OCI-LY7 (cell line): ENCODE measurements around the gene GAREM1. TPM values are rescaled to one million over a fixed set of nuclear protein-coding genes. Genes with fewer than 3 reads are reported as not detected.

Experiments
- BruUV-seq: library from RNA; stranded (reverse); fragments of 400-500 nt; replicated peaks from 2 replicates; lab custom pipeline; 2021; lab: Mats Ljungman, UMichigan
- CTCF ChIA-PET: fragments of 300-600 bp; sonication (Branson Sonifier 250); formaldehyde crosslinking; loops from one replicate; lab custom pipeline; 2022; ENCODE audit warnings: antibody characterized with exemption; ENCODE audit not compliant: unreplicated experiment; lab: Charles Lee
- POLR2A ChIA-PET: fragments of 300-600 bp; sonication (Branson Sonifier 250); formaldehyde crosslinking; loops from one replicate; lab custom pipeline; 2022; ENCODE audit warnings: antibody characterized with exemption; lab: Charles Lee
- DNase-seq: peaks from one replicate; pipeline ENCODE4 v3.0.0-alpha.2; 2015; ENCODE audit warnings: low spot score
- H2AFZ ChIP-seq: fragments of 200-600 bp; sonication (generic), shearing (Covaris generic); 2 replicates; pipeline ENCODE4 v1.6.1; 2014; ENCODE audit warnings: mild to moderate bottlenecking, antibody characterized with exemption, low read length, moderate library complexity
- H3K27ac ChIP-seq: fragments of 200-600 bp; sonication (generic); 2 replicates; pipeline ENCODE4 v1.5.1; 2014; ENCODE audit warnings: mixed run types, low read depth, mild to moderate bottlenecking, moderate library complexity, low read length, inconsistent platforms; ENCODE audit not compliant: poor library complexity, severe bottlenecking
- H3K36me3 ChIP-seq: fragments of 200-600 bp; sonication (generic); 2 replicates; pipeline ENCODE4 v1.6.1; 2014; ENCODE audit warnings: mild to moderate bottlenecking, antibody characterized with exemption, low read length, moderate library complexity, mixed read lengths; ENCODE audit not compliant: insufficient read depth
- H3K4me1 ChIP-seq: fragments of 200-600 bp; sonication (generic); 2 replicates; pipeline ENCODE4 v1.5.1; 2014; ENCODE audit warnings: mild to moderate bottlenecking, low read length; ENCODE audit not compliant: insufficient read depth, poor library complexity, severe bottlenecking
- H3K4me2 ChIP-seq: fragments of 200-600 bp; sonication (generic); 2 replicates; pipeline ENCODE4 v1.6.1; 2014; ENCODE audit warnings: mild to moderate bottlenecking, low read length
- H3K4me3 ChIP-seq: fragments of 200-600 bp; sonication (generic); 2 replicates; pipeline ENCODE4 v1.5.1; 2014; ENCODE audit warnings: mild to moderate bottlenecking, low read depth, low read length; ENCODE audit not compliant: poor library complexity, severe bottlenecking
- H3K79me2 ChIP-seq: fragments of 200-600 bp; sonication (generic); 2 replicates; pipeline ENCODE4 v1.6.1; 2016; ENCODE audit warnings: low read depth, mild to moderate bottlenecking, low read length, moderate library complexity, mixed read lengths; ENCODE audit not compliant: insufficient read depth
- H3K9me2 ChIP-seq: fragments of 200-600 bp; sonication (generic); 2 replicates; pipeline ENCODE4 v1.6.1; 2016; ENCODE audit warnings: mild to moderate bottlenecking, low read length, mixed read lengths; ENCODE audit not compliant: insufficient read depth
- H3K9me3 ChIP-seq: fragments of 200-600 bp; sonication (generic); 2 replicates; pipeline ENCODE4 v1.6.1; 2014; ENCODE audit warnings: mild to moderate bottlenecking, mixed run types, low read length, mixed read lengths
- H4K20me1 ChIP-seq: fragments of 200-600 bp; sonication (generic); 2 replicates; pipeline ENCODE4 v1.6.1; 2014; ENCODE audit warnings: mild to moderate bottlenecking, antibody characterized with exemption, low read length, moderate library complexity, mixed read lengths; ENCODE audit not compliant: insufficient read depth
- EZH2phosphoT487 ChIP-seq: fragments of 200-600 bp; sonication (generic); IDR thresholded peaks from 2 replicates; pipeline ENCODE4 v1.6.1; 2018; ENCODE audit warnings: low read depth, borderline replicate concordance, mild to moderate bottlenecking, mixed run types, antibody characterized with exemption, low read length, moderate library complexity, mixed read lengths
- intact Hi-C: fragments of 100-400 bp; cut with micrococcal nuclease; formaldehyde crosslinking; loops from one replicate; pipeline ENCODE4 v1.10.0; 2022; ENCODE audit not compliant: unreplicated experiment
- total RNA-seq, 2 experiments: library from RNA; depleted of rRNA in 1 of 2; stranded (reverse); fragments of >200 nt in 1 of 2; shearing (Covaris generic) in 1 of 2; gene quantifications; 2 replicates each; pipeline ENCODE4 v1.2.3, GENCODE V29; 2014 to 2022
- TF ChIP-seq, protein P1 (sequence below): fragments of 200-600 bp; sonication (generic); conservative IDR thresholded peaks from 2 replicates; pipeline ENCODE4 v1.5.1; 2014; ENCODE audit warnings: mild to moderate bottlenecking, antibody characterized with exemption, low read length, moderate library complexity, mixed read lengths

The GAREM1 gene
- total RNA-seq, 2 experiments from 2014 or later = 1.0 to 2.7 TPM

DNA sequence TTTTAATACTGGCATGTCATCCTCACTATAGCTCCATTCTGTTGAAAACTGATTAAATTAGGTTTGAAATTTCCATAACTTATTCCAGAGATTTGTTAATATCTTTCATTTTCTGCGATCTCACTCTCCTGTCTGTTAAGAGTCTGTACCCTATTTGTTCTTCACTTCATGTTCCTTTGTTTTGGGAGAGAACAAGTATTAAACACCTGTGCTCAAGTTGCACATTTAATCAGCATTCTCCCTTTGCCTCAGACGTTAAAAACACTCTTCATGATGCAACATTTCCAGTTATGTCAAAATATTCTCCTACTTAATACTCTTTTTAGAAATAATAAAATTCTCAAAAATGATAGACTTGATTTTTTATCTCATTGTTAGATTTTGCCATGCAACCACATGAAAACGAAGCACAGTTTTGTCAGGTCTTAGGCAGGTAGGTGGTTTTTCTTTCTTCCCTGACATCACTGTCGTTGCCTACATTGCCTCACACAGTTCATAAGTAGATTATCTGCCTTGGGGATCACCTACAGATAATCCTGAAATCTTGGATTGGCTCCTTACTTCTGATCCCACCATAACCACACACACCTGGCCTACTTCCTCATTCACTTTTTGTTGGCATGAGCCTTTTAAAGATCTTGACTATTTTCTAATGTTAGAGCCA lies 109.9 kb downstream of the GAREM1 start:
- CTCF ChIA-PET = no interaction called here
- Histone ChIP-seq H3K79me2 (no peaks in the 10 kb centered on the region), H3K36me3 (no peaks in the 10 kb centered on the region), H3K9me3 (no peaks in the 10 kb centered on the region), H3K4me1 (no peaks in the 10 kb centered on the region), H3K4me3 (no peak overlapping the region), H3K4me2 (no peak overlapping the region), H3K27ac (no peak overlapping the region), H4K20me1 (no peaks in the 10 kb centered on the region), H2AFZ (no peak overlapping the region), H3K9me2 (no peaks in the 10 kb centered on the region)
- BruUV-seq = no TSS peak
- POLR2A ChIA-PET = no interaction called here
- no peak for TF ChIP-seq EZH2phosphoT487
- TF ChIP-seq, protein P1, sequence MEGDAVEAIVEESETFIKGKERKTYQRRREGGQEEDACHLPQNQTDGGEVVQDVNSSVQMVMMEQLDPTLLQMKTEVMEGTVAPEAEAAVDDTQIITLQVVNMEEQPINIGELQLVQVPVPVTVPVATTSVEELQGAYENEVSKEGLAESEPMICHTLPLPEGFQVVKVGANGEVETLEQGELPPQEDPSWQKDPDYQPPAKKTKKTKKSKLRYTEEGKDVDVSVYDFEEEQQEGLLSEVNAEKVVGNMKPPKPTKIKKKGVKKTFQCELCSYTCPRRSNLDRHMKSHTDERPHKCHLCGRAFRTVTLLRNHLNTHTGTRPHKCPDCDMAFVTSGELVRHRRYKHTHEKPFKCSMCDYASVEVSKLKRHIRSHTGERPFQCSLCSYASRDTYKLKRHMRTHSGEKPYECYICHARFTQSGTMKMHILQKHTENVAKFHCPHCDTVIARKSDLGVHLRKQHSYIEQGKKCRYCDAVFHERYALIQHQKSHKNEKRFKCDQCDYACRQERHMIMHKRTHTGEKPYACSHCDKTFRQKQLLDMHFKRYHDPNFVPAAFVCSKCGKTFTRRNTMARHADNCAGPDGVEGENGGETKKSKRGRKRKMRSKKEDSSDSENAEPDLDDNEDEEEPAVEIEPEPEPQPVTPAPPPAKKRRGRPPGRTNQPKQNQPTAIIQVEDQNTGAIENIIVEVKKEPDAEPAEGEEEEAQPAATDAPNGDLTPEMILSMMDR = no peak
- intact Hi-C loops = no loop called here
- no peak for DNase-seq

DNA sequence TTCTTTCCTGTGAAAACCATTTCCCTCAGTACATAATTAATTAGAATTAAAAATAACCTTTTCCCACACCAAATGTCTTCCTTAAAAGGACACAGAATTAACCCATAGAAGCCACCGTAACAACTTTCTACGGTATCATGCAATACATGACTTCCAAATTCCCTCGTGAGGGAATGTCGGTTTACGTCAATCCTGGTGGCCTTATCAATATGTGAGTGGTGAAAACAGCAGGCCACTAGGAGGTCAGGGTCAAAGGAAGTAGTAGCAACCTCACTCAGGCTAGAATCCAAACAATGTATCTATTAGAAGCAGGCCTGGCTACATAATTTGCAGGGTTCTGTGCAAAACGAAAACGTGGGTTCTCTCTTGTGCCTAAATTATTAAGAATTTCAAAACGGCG lies 112.2 kb downstream of the GAREM1 start:
- Histone ChIP-seq H3K9me3 (no peaks in the 10 kb centered on the region), H2AFZ (no peak overlapping the region), H3K79me2 (no peaks in the 10 kb centered on the region), H4K20me1 (no peaks in the 10 kb centered on the region), H3K4me3 (no peak overlapping the region), H3K27ac (no peak overlapping the region), H3K4me2 (no peak overlapping the region), H3K4me1 (no peaks in the 10 kb centered on the region), H3K36me3 (no peaks in the 10 kb centered on the region), H3K9me2 (no peaks in the 10 kb centered on the region)
- ChIA-PET CTCF (no interaction called here), POLR2A (interaction anchor here (0.6 to 0.7 kb wide), 2 partner anchors 23 to 438 kb away, joined by 3 read pairs; no protein-coding TSS in a partner anchor)
- BruUV-seq = no TSS peak
- no peak for DNase-seq
- intact Hi-C loops = no loop called here
- TF ChIP-seq EZH2phosphoT487 = no peak
- TF ChIP-seq, protein P1 = no peak

DNA sequence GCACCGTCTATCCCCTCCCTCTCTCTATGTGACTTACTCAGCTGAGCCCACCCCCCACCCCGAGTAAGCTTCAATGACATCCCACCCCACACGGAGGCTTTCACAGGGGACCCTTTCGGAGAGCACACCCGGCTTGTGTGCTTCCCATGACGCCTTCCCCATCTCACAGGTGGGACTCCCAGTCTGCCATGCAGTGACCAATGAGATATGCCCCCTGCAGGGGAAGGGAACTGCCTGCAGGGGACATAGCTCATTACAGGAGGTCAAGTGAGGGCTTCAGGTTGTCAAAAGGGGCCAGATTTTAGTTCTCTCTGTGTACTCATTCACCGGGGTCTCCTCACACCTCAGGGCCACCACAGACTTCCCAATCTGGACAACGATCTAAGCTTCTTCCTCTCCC lies 112.6 kb downstream of the GAREM1 start:
- Histone ChIP-seq H3K36me3 (no peaks in the 10 kb centered on the region), H3K79me2 (no peaks in the 10 kb centered on the region), H3K9me3 (no peaks in the 10 kb centered on the region), H2AFZ (no peak overlapping the region), H4K20me1 (no peaks in the 10 kb centered on the region), H3K4me2 (no peak overlapping the region), H3K4me1 (no peaks in the 10 kb centered on the region), H3K27ac (no peak overlapping the region), H3K9me2 (no peaks in the 10 kb centered on the region), H3K4me3 (no peak overlapping the region)
- POLR2A ChIA-PET = interaction anchor here (0.6 to 0.7 kb wide), 2 partner anchors 23 to 437 kb away, joined by 3 read pairs; no protein-coding TSS in a partner anchor
- CTCF ChIA-PET = no interaction called here
- no peak for DNase-seq
- intact Hi-C loops = no loop called here
- BruUV-seq = no TSS peak
- no peak for TF ChIP-seq EZH2phosphoT487
- TF ChIP-seq, protein P1 = no peak
